HepG2 (cell line): ENCODE results near the gene ATP9A. TPM values are rescaled to one million over a fixed set of nuclear protein-coding genes. Genes with fewer than 3 reads are reported as not detected.

ENCODE experiments used
- AGO1 ChIP-seq: fragments of 200-400 bp; formaldehyde crosslinking; IDR thresholded peaks from 2 replicates; pipeline ENCODE4 v1.6.1; 2017; ENCODE audit warnings: mild to moderate bottlenecking, low read depth, low read length, moderate library complexity; ENCODE audit not compliant: poor library complexity, severe bottlenecking
- ARNTL ChIP-seq: sonication (generic); formaldehyde crosslinking; IDR thresholded peaks from 2 replicates; pipeline ENCODE4 v1.4.0; 2020; ENCODE audit warnings: mild to moderate bottlenecking, missing genetic modification reagents
- EHMT2 ChIP-seq: fragments of 200-600 bp; sonication (generic); IDR thresholded peaks from 2 replicates; pipeline ENCODE4 v1.7.0; 2017; ENCODE audit warnings: antibody characterized with exemption, low read depth, low read length, borderline replicate concordance
- HOXA5 ChIP-seq: sonication (generic); formaldehyde crosslinking; IDR thresholded peaks from 2 replicates; pipeline ENCODE4 v1.4.0; 2020; ENCODE audit warnings: missing genetic modification reagents
- KDM5A ChIP-seq: fragments of 200-600 bp; sonication (generic); IDR thresholded peaks from 2 replicates; pipeline ENCODE4 v1.7.0; 2018; ENCODE audit warnings: antibody characterized with exemption, mild to moderate bottlenecking, low read length, borderline replicate concordance
- NR2C2 ChIP-seq: sonication (generic); formaldehyde crosslinking; IDR thresholded peaks from 2 replicates; pipeline ENCODE4 v1.4.0; 2020; ENCODE audit warnings: missing genetic modification reagents, mild to moderate bottlenecking, moderate library complexity, borderline replicate concordance
- PAX8 ChIP-seq: sonication (generic); formaldehyde crosslinking; IDR thresholded peaks from 2 replicates; pipeline ENCODE4 v1.8.0; 2022; ENCODE audit warnings: mild to moderate bottlenecking, missing genetic modification reagents, borderline replicate concordance
- RCOR2 ChIP-seq: IDR thresholded peaks from 2 replicates; pipeline ENCODE4 v1.6.1; 2016; ENCODE audit warnings: missing biosample characterization, missing genetic modification reagents
- SOX5 ChIP-seq: IDR thresholded peaks from 2 replicates; pipeline ENCODE4 v1.6.1; 2016; ENCODE audit warnings: borderline replicate concordance
- SP140L ChIP-seq: sonication (generic); formaldehyde crosslinking; IDR thresholded peaks from 2 replicates; pipeline ENCODE4 v1.4.0; 2020; ENCODE audit warnings: missing genetic modification reagents, borderline replicate concordance
- SSRP1 ChIP-seq: IDR thresholded peaks from 2 replicates; pipeline ENCODE4 v1.6.1; 2016; ENCODE audit warnings: control low read depth
- TCF12 ChIP-seq, 2 experiments: fragments of 450-650 bp in 1 of 2; sonication (generic) in 1 of 2; formaldehyde crosslinking in 1 of 2; IDR thresholded peaks; 2 replicates each; pipeline versions ENCODE4 v1.6.1 to v1.8.0; 2017 to 2022; ENCODE audit warnings: antibody characterized with exemption in 1 of 2, mild to moderate bottlenecking in 1 of 2, missing genetic modification reagents in 1 of 2, moderate library complexity in 1 of 2
- TEAD2 ChIP-seq: sonication (generic); formaldehyde crosslinking; IDR thresholded peaks from 2 replicates; pipeline ENCODE4 v1.9.0; 2021; ENCODE audit warnings: missing genetic modification reagents
- ZKSCAN1 ChIP-seq: fragments of 150-350 bp; IDR thresholded peaks from 2 replicates; pipeline ENCODE4 v1.6.1; 2014; ENCODE audit warnings: low read length
- ZMYM3 ChIP-seq: sonication (generic); formaldehyde crosslinking; IDR thresholded peaks from 2 replicates; pipeline ENCODE4 v1.5.1; 2020; ENCODE audit warnings: mild to moderate bottlenecking, missing genetic modification reagents
- ZNF121 ChIP-seq: sonication (generic); formaldehyde crosslinking; IDR thresholded peaks from 2 replicates; pipeline ENCODE4 v1.5.0; 2020; ENCODE audit warnings: mild to moderate bottlenecking, missing genetic modification reagents
- ZNF430 ChIP-seq: sonication (generic); formaldehyde crosslinking; IDR thresholded peaks from 2 replicates; pipeline ENCODE4 v1.9.0; 2021; ENCODE audit warnings: mild to moderate bottlenecking, missing genetic modification reagents
- ZNF891 ChIP-seq: sonication (generic); formaldehyde crosslinking; IDR thresholded peaks from 2 replicates; pipeline ENCODE4 v1.5.0; 2020; ENCODE audit warnings: mild to moderate bottlenecking, missing genetic modification reagents
- ZSCAN21 ChIP-seq: sonication (generic); formaldehyde crosslinking; IDR thresholded peaks from 2 replicates; pipeline ENCODE4 v1.8.0; 2022; ENCODE audit warnings: mild to moderate bottlenecking, missing genetic modification reagents, moderate library complexity, borderline replicate concordance
- polyA plus RNA-seq, 8 experiments: library from polyadenylated mRNA; depleted of rRNA in 3 of 8; stranded (reverse) in 7 of 8; unstranded in 1 of 8; fragments of >200 nt; fragmentation: Illumina TruSeq in 4 of 8; extraction: Trizol in 4 of 8; gene quantifications; 2 replicates each; pipeline versions ENCODE4 v1.2.1 to v1.2.3, GENCODE V29; 2011 to 2016; ENCODE audit warnings: low read depth in 4 of 8, missing spikeins in 1 of 8, mixed read lengths in 1 of 8; ENCODE audit not compliant: insufficient read depth in 1 of 8
- total RNA-seq, 5 experiments: library from RNA; depleted of rRNA; stranded (reverse); fragments of >200 nt; fragmentation: Illumina TruSeq; extraction: Trizol; gene quantifications; 2 replicates each; pipeline ENCODE4 v1.2.3, GENCODE V29; 2016; ENCODE audit warnings: low read depth in 1 of 5
- TF ChIP-seq, protein P1 (sequence below): sonication (generic); formaldehyde crosslinking; IDR thresholded peaks from 2 replicates; pipeline ENCODE4 v1.8.0; 2022; ENCODE audit warnings: mild to moderate bottlenecking, missing genetic modification reagents, borderline replicate concordance
- TF ChIP-seq, protein P2 (sequence below): sonication (generic); formaldehyde crosslinking; conservative IDR thresholded peaks from 2 replicates; pipeline ENCODE4 v1.8.0; 2022; ENCODE audit warnings: mild to moderate bottlenecking, moderate library complexity, missing genetic modification reagents
- TF ChIP-seq, protein P3 (sequence below): sonication (generic); formaldehyde crosslinking; IDR thresholded peaks from 2 replicates; pipeline ENCODE4 v1.8.0; 2022; ENCODE audit warnings: mild to moderate bottlenecking, missing genetic modification reagents, moderate library complexity
- TF ChIP-seq, protein P4 (sequence below): sonication (generic); formaldehyde crosslinking; IDR thresholded peaks from 2 replicates; pipeline ENCODE4 v1.5.1; 2020; ENCODE audit warnings: mild to moderate bottlenecking, missing genetic modification reagents, moderate library complexity
- TF ChIP-seq, protein P5 (sequence below): IDR thresholded peaks from 2 replicates; pipeline ENCODE4 v1.6.1; 2016; ENCODE audit warnings: low read depth, borderline replicate concordance

ATP9A gene
- total and polyA plus RNA-seq, 2 of the 13 experiments (the other 11 are each of a cell fraction or from before 2014, with no cell fraction given), result 11.8 to 18.5 TPM

DNA sequence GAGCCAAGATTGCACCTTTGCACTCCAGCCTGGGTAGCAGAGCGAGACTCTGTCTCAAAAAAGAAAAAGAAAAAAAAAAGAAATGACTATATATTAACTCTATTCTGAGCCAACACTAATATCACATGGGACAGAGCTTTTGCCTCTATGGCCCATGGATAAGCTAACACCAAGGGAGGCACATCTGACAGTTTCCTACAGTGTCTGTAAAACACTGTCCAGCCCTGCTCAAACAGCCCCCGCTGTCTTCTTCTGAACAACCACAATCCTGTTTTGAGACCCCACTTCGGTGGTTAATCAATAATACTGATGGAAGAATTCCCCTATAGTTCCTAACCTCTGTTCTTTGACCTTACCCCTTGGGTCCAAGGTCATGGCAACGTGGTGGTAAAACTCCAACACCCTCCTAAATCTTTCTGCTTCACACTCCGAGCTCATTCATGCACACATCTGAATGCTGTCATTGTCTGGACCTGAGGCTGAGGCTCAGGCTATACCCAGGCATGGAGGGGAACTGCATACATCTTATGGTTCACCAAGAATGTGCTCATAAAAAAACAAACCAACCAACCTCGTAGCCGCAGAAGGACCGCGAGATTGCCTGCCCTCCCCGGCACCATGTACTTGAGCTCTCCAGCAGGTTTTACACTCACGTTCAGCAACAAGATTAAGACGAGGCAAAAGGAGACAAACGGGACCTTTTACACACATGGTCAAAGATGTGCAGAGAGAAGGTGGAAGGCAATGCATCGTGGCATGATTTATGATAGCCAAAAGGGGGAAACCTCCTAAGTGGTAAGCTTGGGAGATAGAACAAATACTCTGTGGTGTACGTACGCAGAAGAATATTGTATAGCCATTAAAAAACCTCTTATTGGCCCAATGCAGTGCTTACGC, 120.3 kb downstream of the ATP9A start (continued):
- TF ChIP-seq, protein P1, sequence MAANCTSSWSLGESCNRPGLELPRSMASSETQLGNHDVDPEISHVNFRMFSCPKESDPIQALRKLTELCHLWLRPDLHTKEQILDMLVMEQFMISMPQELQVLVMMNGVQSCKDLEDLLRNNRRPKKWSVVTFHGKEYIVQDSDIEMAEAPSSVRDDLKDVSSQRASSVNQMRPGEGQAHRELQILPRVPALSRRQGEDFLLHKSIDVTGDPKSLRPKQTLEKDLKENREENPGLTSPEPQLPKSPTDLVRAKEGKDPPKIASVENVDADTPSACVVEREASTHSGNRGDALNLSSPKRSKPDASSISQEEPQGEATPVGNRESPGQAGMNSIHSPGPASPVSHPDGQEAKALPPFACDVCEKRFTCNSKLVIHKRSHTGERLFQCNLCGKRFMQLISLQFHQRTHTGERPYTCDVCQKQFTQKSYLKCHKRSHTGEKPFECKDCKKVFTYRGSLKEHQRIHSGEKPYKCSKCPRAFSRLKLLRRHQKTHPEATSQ (CRISPR knock-in tag), result 0 out of 2 replicates have a peak, but pooled peaks have one; percentile 12
- TF ChIP-seq SSRP1 (CRISPR knock-in tag), result no peak
- TF ChIP-seq, protein P2, sequence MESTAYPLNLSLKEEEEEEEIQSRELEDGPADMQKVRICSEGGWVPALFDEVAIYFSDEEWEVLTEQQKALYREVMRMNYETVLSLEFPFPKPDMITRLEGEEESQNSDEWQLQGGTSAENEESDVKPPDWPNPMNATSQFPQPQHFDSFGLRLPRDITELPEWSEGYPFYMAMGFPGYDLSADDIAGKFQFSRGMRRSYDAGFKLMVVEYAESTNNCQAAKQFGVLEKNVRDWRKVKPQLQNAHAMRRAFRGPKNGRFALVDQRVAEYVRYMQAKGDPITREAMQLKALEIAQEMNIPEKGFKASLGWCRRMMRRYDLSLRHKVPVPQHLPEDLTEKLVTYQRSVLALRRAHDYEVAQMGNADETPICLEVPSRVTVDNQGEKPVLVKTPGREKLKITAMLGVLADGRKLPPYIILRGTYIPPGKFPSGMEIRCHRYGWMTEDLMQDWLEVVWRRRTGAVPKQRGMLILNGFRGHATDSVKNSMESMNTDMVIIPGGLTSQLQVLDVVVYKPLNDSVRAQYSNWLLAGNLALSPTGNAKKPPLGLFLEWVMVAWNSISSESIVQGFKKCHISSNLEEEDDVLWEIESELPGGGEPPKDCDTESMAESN (CRISPR knock-in tag), result no peak
- TF ChIP-seq, protein P3, sequence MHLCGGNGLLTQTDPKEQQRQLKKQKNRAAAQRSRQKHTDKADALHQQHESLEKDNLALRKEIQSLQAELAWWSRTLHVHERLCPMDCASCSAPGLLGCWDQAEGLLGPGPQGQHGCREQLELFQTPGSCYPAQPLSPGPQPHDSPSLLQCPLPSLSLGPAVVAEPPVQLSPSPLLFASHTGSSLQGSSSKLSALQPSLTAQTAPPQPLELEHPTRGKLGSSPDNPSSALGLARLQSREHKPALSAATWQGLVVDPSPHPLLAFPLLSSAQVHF, result peak; percentile 69; the same call in 1 of the 2 replicates
- TF ChIP-seq ZSCAN21 (CRISPR knock-in tag), result no peak
- no peak for TF ChIP-seq KDM5A
- 0 out of 2 replicates have a peak, but pooled peaks have one; percentile 33 for TF ChIP-seq RCOR2
- no peak for TF ChIP-seq TCF12 (IDR thresholded peaks at IDR 0.05)
- TF ChIP-seq TCF12 (CRISPR knock-in tag; IDR thresholded peaks at IDR 0.05), result no peak
- no peak for TF ChIP-seq ZNF891 (CRISPR knock-in tag)
- no peak for TF ChIP-seq AGO1
- TF ChIP-seq, protein P4, sequence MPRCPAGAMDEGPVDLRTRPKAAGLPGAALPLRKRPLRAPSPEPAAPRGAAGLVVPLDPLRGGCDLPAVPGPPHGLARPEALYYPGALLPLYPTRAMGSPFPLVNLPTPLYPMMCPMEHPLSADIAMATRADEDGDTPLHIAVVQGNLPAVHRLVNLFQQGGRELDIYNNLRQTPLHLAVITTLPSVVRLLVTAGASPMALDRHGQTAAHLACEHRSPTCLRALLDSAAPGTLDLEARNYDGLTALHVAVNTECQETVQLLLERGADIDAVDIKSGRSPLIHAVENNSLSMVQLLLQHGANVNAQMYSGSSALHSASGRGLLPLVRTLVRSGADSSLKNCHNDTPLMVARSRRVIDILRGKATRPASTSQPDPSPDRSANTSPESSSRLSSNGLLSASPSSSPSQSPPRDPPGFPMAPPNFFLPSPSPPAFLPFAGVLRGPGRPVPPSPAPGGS (CRISPR knock-in tag), result no peak
- TF ChIP-seq PAX8 (CRISPR knock-in tag), result no peak
- no peak for TF ChIP-seq ARNTL (CRISPR knock-in tag)
- TF ChIP-seq ZMYM3 (CRISPR knock-in tag), result no peak
- no peak for TF ChIP-seq TEAD2 (CRISPR knock-in tag)
- no peak for TF ChIP-seq SP140L
- TF ChIP-seq HOXA5 (CRISPR knock-in tag), result no peak
- no peak for TF ChIP-seq ZNF430 (CRISPR knock-in tag)
- TF ChIP-seq ZNF121, result 0 out of 2 replicates have a peak, but pooled peaks have one; percentile 55
- TF ChIP-seq, protein P5, sequence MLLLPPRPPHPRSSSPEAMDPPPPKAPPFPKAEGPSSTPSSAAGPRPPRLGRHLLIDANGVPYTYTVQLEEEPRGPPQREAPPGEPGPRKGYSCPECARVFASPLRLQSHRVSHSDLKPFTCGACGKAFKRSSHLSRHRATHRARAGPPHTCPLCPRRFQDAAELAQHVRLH (CRISPR knock-in tag), result no peak
- peak; percentile 62; the same call in 1 of the 2 replicates for TF ChIP-seq NR2C2 (CRISPR knock-in tag)
- no peak for TF ChIP-seq ZKSCAN1
- TF ChIP-seq SOX5 (CRISPR knock-in tag), result no peak
- TF ChIP-seq EHMT2, result no peak
